HG03108 (cell line): ENCODE results near the gene AKT1.
"Not testable (repeated sequence)": the region's sequence is repeated elsewhere in the genome, so short reads cannot be mapped to it uniquely, and the experiment has no call there.

ENCODE experiments used
- ATAC-seq: cut with Tn5 transposase; IDR thresholded peaks from one replicate; pipeline ENCODE4 v1.9.1; 2021; ENCODE audit warnings: moderate library complexity; ENCODE audit not compliant: unreplicated experiment

The AKT1 gene

GRCh38 chr14:104794993-104795780 is at the start of gene AKT1:
Gene AKT1 (minus strand): TSS chr14:104795748. CDS start chr14:104792643, 3,105 bp downstream.
- no peak for ATAC-seq

DNA sequence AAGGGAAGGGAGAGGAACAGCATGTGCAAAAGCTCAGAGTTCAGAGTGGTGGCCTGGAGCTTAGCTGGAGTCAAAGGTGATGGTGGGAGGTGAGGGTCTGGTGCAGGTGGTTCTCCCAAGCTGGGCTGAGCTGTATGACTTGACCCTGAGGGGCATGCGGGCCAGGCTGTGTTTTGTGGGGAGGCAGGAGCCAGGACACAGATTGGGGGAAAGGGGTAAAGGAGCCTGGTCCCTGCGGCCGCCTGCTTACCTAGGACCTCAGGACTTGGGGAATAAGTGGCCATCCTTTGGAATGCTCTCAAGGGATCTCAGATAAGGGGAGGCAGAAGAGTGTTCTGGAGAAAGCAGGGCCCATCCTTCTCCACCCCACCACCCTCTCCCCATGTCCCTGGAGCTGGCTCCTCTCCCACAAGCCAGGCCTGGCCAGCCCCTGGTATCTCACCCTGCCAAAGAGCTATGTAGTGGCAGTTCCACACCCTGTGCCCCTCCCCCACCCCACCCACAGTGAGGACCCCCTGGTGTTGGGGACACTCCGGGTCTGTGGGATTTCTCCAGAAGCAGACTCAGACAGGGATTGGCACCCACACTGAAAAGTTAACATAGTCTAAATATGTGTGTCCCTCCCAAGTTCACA is 49.6 kb upstream of the AKT1 start:
- ATAC-seq = no peak

- no peak for ATAC-seq
These were observed 48.9 kb upstream of the AKT1 start for GRCh38 chr14:104844306-104845032.

- no peak for ATAC-seq
These were observed 48.1 kb upstream of the AKT1 start for GRCh38 chr14:104843442-104844305.

DNA sequence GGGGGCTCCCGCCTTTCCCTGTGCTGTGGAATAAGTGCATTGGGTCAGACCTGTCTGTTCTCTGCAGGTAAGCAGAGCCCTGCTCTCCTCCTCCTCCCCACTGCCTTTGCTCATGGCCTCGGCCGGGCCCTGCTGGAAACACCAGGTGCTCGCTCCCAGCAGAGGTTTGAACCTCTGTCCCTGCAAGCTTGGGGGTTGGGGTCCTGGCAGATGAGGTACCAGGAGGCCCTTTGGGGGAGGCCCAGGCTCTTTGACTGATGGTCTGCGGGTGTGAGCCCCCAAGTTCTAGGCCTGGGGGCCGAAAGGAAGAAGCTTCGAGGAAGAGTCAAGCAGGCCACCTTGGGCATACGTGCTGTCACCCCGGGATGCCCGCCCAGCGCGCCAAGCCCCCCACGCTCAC is 47.5 kb upstream of the AKT1 start:
- no peak for ATAC-seq

GRCh38 chr14:104841730-104842129 is 46.2 kb upstream of the AKT1 start:
- ATAC-seq = no peak

- not testable (repeated sequence) for ATAC-seq
These were observed 40.8 kb upstream of the AKT1 start for GRCh38 chr14:104836171-104836935.

- ATAC-seq = no peak
These were observed 35.2 kb upstream of the AKT1 start for GRCh38 chr14:104830781-104831180.

DNA sequence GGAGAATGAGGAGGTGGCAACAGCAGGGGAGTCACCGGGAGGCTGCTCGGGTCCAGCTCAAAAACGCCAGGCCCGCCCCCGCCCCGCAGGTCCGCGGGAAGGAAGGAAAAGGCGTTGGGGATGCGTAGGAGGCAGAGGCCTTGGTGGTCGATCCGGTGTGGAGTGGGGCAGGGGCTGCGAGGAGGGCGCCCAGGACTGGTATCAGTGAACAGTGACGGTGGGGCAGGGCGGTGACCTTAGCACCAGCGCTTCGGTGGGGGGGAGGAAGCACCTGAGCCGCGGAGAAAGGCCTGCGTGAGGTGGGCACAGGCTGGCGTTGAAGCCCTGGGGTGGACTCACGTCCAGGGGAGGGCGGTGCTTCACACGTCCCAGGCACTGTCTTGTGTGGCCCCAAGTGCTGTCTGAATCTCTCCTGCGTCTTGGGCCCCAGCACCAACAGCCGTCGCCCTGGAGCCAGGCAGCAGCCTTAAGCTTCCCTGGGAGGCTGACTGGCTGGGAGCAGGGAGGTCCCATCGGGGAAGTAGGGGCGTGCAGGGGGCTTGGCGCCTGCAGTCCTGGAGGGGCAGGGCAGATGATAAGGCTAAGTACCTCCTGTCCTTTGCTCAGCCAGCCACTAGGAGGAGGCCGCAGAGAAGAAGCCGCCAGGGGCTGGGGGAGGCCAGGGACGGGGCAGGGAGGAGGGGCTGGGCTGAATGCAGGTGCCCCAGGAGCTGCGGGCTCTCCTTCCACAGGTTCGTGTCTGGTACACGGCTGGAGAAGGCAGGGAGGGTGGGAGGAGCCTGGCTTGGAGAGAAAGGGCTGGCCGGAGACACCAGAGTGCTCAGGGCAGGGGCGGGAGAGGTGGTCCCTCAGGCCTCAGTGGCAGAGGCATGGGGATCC is 31.9 kb upstream of the AKT1 start:
- no peak for ATAC-seq

GRCh38 chr14:104826861-104827176 is 31.3 kb upstream of the AKT1 start:
- no peak for ATAC-seq

DNA sequence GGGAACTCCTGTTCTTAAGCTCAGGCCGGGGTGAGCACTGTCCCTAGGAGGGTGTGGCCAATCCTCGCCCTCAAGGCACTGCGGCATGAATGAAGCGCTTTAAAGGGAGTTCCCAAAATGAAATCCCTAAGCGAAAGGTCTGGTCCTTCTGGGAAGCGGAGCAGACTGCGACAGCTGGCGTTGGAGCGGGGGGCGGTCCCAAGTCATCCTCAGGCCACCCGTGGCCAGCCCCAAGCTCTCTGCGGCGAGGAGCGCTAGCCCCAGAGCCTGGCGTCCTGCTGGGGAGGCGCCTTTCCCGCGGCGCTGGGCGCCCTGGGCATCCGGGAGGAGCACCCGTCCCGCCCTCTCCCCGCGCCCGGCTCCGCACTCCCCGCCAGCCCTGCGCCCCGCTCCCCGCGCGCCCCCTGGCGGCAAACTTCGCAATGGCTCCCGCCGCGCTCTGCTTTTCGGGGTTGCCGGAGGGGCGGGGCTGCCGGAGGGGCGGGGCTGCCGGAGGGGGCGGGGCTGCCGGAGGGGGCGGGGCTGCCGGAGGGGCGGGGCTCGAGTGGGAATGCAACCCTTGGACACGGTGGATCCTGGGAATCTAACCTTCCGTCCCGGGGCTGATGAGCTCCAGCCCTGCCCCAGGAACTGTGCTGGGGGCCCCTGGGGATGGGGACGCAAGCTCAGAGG is 30.8 kb upstream of the AKT1 start:
- ATAC-seq = no peak

- ATAC-seq = no peak
These were observed 28.9 kb upstream of the AKT1 start for GRCh38 chr14:104824353-104824997.

GRCh38 chr14:104822821-104823615 is 27.5 kb upstream of the AKT1 start:
- no peak for ATAC-seq

- ATAC-seq = no peak
These were observed 26.5 kb upstream of the AKT1 start for GRCh38 chr14:104821971-104822608.

GRCh38 chr14:104821229-104821945 is 25.8 kb upstream of the AKT1 start:
- ATAC-seq = no peak

DNA sequence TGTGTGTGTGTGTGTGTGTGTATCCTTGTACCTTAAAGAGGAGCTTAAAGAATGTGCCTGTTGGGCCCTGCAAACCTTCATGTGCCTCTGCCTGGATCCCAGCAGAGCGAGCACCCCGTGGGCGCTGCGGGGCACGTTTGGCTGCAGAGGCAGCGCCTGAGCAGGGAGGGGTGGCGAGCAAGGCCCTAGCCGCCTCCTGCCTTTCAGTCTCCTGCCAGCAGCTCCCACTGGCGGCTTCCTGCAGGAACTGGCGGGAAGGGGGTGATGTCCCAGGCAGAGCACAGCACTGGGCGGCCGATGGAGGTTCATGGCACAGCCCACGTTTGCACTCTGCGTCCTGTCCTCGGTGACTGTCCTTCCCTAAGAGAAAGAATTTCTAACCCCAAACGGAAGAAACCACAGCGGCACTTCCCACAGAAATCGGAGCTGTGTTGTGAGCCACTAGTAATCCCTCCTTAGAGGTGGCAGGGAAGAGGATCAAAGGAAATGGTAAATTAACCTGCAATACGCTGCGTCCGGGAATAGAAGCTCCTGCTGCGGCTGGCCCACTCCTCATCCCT is 25.2 kb upstream of the AKT1 start:
- ATAC-seq = no peak
